ENCODE results near the gene SESN1.

GRCh38 chr6:108953681-108954080, 141.0 kb downstream of the SESN1 start:
- TF ChIP-seq ATF3 (CRISPR knock-in tag; conservative IDR thresholded peaks at IDR 0.05) = no peak
- no peak for TF ChIP-seq CTCF (IDR thresholded peaks at IDR 0.05)
- TF ChIP-seq RORB (CRISPR knock-in tag; IDR thresholded peaks at IDR 0.05) = no peak
- no peak for TF ChIP-seq MAX (CRISPR knock-in tag; IDR thresholded peaks at IDR 0.05)
- TF ChIP-seq ETV6 (CRISPR knock-in tag; IDR thresholded peaks at IDR 0.05) = no peak
- TF ChIP-seq ZNF121 (CRISPR knock-in tag; IDR thresholded peaks at IDR 0.05) = no peak
- no peak for TF ChIP-seq PRDM15 (CRISPR knock-in tag; IDR thresholded peaks at IDR 0.05)
- TF ChIP-seq NR3C1 (CRISPR knock-in tag; conservative IDR thresholded peaks at IDR 0.05; ENCODE audit: low read depth) = no peak
- TF ChIP-seq ZBTB21 (CRISPR knock-in tag; IDR thresholded peaks at IDR 0.05; ENCODE audit: borderline replicate concordance) = no peak
